ENCODE measurements around the gene CRTC1.

The CRTC1 gene

DNA sequence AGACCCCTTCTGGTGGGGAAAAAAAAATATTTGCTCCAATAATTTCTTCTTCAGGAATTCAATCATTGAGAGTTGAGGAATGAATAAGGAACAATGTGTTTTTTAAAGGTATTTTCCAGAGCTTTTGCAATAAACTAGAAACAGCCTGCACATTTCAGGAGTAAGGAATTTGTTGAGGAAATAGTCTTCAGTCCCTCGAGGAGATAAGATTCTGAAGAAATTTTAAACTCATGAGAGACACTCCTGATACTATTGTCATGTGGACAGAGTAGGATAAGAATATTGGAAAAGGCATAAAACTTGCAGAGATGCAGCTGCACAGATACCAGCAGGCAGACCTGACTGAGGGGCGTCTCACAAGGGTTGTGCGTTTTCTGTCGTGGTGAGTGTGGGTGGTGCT, 71.0 kb downstream of the CRTC1 start:
- DNase-seq, result no peak

DNA sequence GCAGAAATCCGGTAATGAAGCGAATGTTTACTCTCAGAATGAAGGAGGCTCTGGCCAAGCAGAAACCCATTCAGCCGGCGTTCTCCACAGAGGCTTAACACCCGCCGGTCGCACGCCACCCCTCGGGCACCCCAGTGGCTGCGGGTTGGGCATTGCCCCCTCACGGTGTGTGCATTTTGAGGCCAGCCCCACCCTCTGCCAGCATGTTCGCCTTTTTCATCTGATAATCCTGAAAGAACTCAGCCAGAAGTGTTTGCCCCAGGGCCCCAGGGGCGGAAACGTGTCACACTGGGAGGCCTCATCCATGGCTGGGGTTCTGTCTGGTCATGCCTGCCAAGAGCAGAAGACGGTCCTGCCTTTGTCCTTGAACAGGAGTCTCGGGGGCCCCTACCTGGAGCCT, 73.4 kb downstream of the CRTC1 start:
- DNase-seq, result no peak

DNA sequence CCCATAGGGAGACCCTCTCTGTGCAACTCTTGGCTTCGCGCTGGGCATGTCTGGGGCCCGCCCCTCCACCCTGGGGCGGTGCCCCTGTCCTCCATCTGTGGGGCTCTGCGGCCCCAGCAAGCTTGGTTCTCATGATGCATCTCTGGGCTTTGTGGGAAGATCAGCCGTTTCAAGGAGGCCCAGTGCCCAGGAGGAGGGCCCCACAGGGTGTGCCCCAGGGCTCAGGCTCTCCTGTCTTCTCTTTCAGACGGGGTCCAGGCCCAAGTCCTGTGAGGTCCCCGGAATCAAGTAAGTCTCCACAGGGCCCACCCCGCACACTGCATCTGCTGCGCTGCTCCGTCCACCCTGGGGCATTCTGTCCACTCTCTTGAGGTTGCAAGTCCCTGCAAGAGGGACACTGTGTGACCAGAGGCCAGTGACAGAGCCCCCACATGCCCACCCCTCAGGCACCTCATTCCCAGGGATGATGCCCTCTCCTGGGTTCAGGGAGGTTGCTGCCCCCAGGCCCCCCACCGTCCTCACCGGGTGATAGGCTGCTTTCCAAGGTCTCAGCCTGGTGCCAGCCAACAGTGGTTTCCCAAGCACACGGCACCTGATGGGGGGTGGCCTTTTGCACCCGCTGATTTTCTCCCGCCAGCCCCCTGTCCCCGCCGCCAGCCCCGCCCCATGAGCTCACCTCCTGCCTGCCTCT, 76.0 kb downstream of the CRTC1 start:
- DNase-seq, result no peak

DNA sequence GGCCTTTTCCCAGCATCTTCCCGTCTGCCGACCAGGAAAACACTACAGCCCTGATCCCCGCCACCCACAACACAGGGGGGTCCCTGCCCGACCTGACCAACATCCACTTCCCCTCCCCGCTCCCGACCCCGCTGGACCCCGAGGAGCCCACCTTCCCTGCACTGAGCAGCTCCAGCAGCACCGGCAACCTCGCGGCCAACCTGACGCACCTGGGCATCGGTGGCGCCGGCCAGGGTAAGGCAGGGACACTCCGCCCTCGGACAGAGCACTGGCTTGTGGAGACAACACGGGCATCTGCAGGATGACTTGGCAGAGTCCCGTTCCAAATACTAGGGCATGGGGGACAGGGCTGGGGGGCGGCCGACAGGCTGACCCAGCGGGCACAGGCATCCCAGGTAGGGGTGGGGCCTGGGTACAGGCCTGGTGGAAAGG, 76.5 kb downstream of the CRTC1 start:
- DNase-seq, result no peak

DNA sequence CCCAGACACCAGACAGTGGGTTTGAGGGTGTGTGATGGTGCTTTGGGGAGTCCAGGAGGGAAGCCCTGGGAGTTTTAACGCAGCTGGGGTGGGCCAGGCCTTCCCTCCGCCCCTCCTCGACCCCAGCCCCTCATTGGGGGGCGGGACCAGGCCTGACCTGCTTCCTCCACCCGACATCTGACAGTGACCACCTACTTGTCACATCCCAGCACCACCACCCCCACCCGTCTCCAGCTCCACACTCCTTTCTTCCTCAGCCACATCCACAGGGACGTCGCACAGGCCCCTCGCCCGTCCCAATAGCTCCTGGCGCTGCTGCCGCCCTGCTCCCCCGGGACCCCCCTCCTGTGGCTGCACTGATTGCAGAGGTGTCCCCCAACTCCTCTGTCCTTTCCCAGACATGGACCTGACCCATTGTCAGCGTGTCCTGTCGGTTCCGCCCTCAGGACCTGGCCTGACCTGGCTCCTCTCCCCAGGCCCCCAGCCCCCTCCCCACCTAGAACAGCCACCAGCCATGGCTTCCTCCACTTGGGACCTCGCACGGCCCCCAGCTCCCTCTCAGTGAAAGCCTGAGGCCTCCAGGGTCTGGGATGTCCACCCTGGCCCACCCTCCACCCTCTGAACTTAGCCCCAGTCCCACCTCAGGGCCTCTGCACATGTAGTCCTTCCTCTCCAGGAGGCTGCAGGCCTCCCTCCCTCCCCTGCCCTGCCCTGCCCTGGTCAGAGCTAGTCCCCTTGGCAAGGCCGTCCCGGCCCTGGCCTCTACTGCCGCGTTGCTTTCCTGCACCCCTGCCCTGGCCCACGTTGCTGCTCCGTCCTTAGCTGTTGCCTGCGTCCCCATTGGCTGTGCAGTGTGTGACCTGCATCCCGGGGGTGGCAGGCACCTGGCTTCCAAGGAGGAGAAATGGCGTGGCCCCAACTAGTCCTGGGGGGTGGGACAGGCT, 77.2 kb downstream of the CRTC1 start:
- no peak for DNase-seq

DNA sequence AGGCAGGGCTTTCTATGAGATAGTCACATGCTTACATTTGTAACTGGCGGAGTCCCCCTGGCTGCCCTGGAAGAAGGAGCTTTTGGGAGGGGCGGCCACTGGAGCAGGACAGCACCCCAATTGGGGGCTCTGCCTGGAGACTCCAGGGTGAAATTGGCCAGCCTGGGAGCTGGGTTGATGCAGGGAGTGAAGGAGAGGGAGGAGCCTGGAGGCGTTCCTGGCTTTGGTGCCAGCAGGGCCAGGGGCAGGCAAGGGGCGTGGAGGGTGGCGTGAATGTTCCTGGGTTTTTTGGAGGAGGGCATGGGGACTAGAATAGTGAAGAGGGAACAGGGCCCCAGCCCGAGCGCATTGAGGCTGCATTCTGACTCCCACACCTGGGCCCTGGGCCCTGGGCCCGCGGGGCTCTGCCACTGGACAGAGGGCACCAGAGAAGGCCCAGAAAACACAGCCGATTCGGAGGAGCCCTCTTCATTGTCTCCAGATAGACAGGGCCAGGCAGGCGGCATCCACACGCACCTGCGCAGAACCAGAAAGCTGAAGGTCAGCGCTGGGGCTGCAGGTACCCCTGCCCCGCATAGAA, 78.1 kb downstream of the CRTC1 start:
- DNase-seq, result no peak

DNA sequence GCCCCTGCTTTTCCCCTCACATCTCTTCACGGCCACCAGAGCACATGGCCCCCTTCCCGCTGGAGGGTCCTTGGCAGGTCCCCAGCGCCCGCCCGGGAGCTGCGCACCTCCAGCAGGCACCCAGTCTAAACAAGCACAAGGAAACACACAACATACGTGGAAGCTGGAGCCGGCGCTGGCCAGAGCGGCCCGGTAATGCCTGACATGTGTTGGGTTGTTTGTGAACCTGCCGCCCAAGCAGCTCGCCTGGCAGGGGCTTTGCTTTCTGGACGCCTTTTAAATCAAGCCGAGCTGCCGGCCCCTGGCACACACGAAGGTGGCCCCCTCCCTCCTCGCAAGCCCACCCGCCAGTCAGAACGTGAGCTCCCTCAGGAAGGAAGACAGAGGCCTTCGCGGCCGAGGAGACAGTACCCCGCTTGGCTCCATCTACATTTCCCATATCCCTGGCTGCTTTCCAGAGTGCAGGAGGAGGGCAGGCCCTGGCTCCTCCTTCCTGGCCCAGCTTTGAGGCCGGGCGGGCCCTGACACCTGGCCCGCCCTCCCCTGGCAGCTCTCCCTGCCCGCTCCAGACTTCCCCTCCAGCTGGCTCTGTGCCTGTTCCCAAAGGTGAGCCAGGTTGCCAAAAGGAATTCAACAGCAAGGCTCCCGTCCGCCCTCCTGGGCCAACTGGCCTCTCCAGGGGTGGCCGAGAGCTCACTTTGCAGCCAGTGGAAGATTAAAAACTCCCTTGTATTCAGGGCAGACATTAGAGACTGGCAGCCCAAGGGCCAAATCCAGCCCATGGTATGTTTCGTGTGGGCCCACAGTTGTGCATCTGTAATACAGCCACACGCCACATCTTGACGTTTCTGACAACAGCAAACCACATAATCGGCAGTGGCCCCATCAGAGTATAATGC, 78.9 kb downstream of the CRTC1 start:
- peak; percentile 60 for DNase-seq

DNA sequence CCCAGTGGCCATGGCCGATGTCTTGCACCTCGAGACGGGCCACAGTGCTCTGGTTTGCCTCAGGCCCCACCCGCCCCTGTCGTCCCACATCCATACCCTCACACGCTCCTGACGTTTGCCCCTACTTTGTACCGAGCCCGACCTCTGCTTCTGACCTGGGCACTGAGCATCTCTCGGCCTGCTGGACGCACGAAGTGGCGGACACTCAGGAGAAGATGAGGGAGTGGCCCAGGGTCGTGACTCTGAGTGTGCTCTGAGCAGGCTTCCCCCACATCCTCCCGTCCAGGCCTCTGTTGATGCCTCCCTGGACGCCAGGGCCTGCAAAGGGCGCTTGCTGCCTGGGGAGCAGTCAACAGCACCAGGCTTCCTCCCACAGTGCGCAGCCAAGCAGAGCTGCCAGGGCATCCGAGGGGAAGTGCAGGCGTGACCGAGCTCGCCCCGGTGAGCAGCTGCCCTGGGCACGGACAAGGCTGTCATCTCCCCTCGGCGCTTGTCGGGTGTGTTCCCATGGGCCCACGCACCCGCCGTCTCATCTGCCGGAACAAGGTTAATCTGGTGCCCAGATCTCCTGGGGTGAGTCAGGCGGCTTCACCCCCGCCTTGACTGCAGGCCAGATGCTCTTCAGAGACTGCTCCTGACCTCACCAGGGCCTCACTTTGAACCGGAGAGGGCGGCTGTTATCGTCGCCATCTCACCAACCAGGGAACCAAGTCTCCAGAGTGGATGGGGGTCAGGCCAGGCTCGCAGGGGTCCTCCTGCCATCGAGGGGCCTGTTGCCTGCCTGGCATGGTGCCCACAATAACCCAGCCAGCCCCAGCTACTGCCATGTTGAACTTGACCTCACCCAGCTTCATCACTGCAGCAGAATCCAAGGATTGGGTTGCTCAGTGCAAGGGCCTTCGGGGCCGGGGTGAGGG, 80.5 kb downstream of the CRTC1 start:
- peak; percentile 90 for DNase-seq

DNA sequence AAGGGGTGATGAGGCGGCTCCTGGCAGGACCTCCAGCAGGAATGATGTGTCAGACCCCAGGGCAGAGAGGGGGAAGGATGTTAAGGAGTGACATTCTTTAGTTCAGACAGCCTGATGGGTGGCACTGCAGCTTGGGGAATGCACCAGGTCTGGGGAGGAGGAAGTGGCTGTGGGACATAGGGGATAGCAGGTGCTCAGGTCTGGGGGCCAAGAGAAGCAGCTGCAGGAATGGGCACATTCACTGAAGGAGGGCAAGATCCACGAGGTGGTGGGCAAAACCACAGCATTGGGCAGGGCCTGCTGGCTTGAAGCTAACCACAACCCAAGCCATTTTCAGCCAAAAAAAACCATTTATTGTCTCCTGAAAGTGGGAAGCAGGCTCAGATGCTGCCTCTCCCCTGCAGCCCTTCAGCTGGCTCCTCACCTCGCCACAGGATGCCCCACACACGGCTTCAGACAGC, 81.1 kb downstream of the CRTC1 start:
- no peak for DNase-seq

DNA sequence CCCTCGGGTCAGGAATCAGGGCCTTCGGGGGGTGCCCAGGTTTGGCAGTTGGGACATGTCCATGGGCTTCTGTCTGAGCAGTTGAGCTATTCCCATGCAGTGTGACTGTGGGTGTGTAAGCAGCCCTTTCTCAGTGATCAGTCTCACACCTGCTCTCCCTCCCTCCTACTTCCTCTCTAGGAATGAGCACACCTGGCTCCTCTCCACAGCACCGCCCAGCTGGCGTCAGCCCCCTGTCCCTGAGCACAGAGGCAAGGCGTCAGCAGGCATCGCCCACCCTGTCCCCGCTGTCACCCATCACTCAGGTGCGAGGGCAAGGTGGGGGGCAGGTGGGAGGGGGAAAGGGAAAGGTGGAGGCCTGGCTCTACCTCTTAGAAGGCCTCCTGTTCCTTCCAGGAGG, 81.7 kb downstream of the CRTC1 start:
- no peak for DNase-seq

DNA sequence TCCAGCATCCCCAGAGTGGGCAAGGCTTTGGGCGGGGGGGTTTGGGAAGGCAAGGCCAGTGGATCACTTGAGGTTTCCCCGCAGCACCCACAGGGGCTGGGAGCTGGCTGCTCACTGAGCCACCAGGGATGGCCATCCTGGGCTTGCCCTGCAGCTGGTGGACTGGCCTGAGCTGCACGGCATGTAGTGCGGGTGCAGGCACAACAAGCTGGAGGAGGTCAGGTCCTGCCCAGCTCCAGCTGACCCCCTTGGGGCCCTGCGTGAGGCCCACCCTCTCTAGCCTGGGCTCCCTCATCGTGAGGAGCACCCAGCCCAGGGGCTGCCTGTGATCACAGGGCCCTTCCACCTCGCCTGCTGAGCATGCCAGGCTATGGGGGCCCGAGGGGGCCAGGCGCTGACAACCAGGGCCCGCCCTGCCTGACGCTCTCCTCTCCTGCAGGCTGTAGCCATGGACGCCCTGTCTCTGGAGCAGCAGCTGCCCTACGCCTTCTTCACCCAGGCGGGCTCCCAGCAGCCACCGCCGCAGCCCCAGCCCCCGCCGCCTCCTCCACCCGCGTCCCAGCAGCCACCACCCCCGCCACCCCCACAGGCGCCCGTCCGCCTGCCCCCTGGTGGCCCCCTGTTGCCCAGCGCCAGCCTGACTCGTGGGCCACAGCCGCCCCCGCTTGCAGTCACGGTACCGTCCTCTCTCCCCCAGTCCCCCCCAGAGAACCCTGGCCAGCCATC, 84.7 kb downstream of the CRTC1 start:
- no peak for DNase-seq

DNA sequence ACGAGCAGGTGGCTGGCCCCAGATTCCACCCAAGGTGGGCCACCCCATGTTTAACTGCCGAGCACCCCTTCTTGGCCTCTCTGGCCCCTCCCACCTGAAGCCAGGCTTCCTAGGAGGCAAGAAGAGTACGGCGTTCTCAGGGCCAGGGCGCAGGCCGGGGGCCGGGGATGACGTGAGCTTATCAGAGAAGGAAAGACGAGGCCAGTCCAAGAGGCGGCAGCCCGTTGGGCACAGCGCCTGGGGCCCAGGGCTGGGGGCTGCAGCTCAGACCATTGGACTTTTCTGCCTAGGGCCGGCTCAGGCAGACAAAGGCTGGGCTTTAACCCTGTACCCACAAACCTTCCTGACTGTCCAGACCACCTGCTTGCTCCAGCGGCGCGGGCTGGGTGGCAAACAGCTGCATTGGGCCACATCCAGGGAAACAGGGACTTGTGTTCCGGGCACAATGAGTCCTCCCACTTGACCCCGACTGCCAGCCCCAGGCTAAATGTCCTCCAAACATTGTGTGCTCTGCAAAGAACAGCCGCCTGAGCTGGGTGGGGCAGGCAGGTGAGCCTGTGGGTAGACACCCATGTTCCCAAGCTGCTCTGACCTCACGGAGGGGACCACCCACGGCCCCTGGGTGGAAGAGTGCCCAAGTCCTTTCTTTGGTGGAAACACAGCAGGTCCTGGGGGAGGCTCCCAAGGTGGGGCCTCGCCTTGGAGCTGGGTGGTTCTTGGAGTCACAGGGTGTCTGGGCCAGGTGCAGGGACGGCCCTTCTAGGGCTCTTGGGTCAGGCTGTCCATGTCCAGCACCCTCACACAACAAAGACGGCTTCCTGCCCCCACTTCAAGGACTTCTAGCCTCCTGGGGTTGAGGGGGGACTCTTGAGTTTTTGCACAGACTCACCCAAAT, 85.8 kb downstream of the CRTC1 start:
- no peak for DNase-seq

DNA sequence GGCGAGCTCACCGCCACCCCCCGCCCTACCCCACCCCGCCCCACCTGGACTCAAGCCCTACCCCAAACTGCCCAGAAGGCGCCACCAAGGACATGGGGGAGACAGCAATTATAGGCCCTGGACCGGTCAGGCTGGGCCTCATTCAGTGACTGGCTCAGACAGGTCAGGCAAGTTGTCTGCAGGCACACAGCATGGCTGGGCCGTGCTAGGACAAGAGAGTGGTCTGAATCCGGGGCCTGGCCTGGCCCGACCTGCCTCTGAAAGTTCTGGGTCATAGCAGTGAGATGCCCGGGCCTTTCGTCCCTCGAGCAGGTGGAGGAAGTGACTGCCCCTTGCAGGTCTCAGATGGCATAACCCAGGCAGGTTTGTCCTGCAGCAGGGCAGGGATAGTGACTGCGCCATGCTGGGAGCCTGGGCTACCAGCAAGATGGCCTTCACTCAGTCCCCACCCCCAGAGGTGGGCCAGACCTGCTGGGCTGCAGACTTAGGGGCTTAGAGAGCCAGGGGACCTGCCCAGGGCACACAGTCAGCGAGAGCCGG, 86.6 kb downstream of the CRTC1 start:
- no peak for DNase-seq

DNA sequence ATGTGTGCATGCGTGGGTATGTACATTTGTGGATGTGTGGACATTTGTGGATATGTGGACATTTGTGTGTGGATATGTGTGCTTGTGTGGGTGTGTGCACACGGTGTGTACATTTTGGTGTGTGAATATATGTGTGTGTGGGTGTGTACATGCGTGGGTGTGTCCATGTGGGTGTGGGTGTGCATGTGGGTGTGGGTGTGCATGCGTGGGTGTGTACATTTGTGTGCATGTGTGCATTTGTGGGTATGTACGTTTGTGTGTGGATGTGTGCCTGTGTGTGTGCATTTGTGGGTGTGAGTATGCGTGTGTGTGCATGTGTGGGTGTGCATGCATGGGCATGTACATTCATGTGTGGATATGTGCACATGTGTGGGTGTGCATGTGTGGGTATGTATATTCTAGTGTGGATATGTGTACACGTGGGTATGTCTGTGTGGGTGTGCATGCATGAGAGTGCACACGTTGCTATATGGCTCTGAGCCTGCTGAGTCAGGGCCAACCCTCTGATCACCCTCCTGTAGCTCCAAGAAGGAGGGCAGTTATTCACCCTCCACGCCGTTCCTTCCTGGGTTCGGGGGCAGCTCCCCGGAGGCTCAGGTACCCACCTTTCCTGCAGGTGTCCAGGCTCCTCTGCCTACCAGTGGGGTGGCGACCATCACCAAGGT, 87.3 kb downstream of the CRTC1 start:
- no peak for DNase-seq

DNA sequence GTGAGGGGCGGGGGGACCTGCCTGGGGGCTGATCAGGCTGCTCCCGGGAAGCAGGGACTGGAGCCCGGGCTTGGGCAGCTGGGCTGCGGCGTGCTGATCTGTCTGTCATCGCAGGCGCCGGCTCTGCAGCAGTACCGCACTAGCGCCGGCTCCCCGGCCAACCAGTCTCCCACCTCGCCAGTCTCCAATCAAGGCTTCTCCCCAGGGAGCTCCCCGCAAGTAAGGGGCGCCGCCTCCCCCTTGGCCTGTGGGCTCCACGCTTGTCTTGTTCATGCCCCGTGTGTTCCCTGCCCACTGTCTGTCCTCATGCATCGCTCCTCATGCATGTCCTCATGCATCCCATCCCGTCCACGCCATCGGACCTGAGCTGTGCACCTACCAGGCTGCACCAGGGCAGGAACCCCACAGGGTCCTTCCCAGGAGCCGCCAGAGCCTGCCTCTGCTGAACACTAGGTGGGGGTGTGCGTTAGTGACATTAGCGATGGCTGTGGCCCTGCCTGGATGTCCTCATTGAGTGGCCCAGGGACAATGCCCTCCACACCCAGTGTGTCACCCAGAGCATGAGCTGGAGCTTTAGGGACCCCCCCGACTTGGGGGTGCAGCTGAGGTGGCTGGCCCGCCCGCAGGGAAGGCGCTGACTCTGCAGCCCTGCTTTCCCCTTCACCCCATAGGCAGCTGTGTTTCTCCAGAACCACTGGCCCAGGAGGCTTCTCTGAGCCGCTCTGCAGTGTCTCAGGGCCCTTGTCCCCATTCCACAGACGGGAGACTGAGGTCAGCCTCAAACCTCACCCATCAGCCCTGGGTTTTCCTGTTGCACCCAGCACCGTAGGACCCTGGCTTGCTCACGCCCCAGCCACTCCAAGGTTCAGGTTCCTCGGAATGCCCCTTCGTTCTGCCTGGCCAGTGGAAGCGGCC, 88.1 kb downstream of the CRTC1 start:
- DNase-seq, result no peak

DNA sequence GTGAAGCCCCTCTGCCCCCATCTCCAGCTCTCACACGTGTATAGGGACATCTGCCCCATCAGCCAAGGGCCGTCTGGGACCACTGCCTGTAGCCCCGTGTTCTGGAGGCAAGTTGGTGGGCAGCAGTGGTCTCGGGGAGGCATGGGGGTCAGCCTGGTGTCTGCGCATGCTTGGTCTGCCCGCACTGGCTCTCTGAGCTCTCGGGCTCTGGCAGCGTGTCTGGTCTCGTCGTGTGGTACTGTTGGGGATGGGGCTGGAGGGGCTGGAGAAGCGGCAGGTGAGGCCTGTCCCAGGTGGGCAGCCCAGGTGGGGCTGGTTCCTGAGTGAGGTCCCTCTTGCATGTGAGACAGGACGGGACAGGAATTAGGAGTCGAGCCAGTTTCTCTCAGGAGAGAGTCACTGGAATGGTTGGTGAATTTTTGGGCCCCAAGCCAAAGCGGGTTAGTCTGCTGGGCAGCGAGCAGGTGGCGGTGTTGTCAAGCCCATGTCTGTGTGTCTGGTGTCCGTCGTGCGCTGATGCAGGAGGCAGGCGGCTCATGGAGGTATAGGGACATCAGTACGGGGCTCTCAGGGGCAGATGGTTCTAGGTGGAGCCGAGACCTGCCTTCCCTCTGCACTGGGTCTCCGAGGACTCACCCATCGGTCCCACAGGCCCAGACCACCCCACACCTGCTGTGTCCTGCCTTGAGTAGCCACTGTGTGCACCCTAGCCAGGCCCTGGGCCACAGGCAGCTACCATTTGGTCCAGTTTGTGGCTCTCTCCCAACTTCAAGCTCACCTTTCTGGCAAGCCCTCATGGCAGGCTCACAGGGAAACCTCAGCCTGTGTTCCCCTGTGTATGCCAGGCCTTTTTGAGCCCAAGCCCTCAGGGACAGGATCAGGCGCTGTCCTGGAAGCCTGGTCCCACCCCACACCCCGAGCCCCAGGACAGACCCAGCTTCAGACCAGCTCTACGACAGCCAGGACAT, 89.4 kb downstream of the CRTC1 start:
- DNase-seq, result no peak

DNA sequence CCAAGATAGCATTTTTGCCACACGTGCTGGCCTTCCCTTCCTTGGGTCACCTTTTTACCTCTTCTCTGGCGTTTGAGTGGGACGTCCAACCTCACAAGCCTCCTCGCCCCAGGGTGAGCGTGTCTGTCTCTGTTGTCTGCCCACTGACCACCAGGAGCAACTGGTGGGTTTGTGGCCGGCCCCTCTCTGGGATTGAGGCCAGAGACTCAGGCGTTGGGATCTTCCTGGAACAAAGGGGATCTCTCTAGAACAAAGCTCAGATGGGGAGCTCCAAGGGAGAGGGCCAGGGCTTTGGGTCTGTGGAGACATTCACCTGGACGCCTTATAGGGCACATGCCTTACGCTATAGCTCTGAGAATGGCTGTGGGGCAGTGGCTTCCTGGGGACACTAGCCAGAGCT, 90.2 kb downstream of the CRTC1 start:
- no peak for DNase-seq
